GM21390 (cell line): Measurements from ENCODE around the gene ANKUB1.

Experiments used
- ATAC-seq: cut with Tn5 transposase; IDR thresholded peaks from one replicate; pipeline ENCODE4 v1.9.1; 2021; ENCODE audit not compliant: unreplicated experiment

Gene ANKUB1

GRCh38 chr3:149810846-149811245 lies 18.5 kb upstream of the ANKUB1 start:
- ATAC-seq: no peak

- ATAC-seq: no peak
Measured at GRCh38 chr3:149809699-149810098, 17.3 kb upstream of the ANKUB1 start.

GRCh38 chr3:149808209-149808829 lies 16.0 kb upstream of the ANKUB1 start:
- ATAC-seq: no peak

- no peak for ATAC-seq
Measured at GRCh38 chr3:149806171-149806778, 13.9 kb upstream of the ANKUB1 start.

GRCh38 chr3:149801639-149802038 lies 9.3 kb upstream of the ANKUB1 start:
- ATAC-seq: no peak

GRCh38 chr3:149801195-149801594 lies 8.8 kb upstream of the ANKUB1 start:
- no peak for ATAC-seq

- ATAC-seq: no peak
Measured at GRCh38 chr3:149800693-149801092, 8.3 kb upstream of the ANKUB1 start.

- ATAC-seq: no peak
Measured at GRCh38 chr3:149796026-149796425, 3.7 kb upstream of the ANKUB1 start.

- no peak for ATAC-seq
Measured at GRCh38 chr3:149790698-149791097, 1.7 kb downstream of the ANKUB1 start.

GRCh38 chr3:149790268-149790667 lies 2.1 kb downstream of the ANKUB1 start:
- ATAC-seq: no peak

GRCh38 chr3:149784064-149784704 lies 8.2 kb downstream of the ANKUB1 start:
- no peak for ATAC-seq

- ATAC-seq: no peak
Measured at GRCh38 chr3:149783576-149783975, 8.8 kb downstream of the ANKUB1 start.

- ATAC-seq: no peak
Measured at GRCh38 chr3:149781741-149782140, 10.6 kb downstream of the ANKUB1 start.

- ATAC-seq: no peak
Measured at GRCh38 chr3:149781211-149781610, 11.1 kb downstream of the ANKUB1 start.

GRCh38 chr3:149777414-149778214 lies 14.7 kb downstream of the ANKUB1 start:
- ATAC-seq: no peak

- ATAC-seq: no peak
Measured at GRCh38 chr3:149776170-149776569, 16.2 kb downstream of the ANKUB1 start.

GRCh38 chr3:149772861-149773260 lies 19.5 kb downstream of the ANKUB1 start:
- ATAC-seq: no peak

- ATAC-seq: peak; percentile 70
Measured at GRCh38 chr3:149771652-149772271, 20.6 kb downstream of the ANKUB1 start.

- no peak for ATAC-seq
Measured at GRCh38 chr3:149770246-149770645, 22.1 kb downstream of the ANKUB1 start.

- ATAC-seq: no peak
Measured at GRCh38 chr3:149768704-149769103, 23.6 kb downstream of the ANKUB1 start.

GRCh38 chr3:149767720-149768119 lies 24.6 kb downstream of the ANKUB1 start:
- ATAC-seq: no peak
